Stimulated activated CD4-positive, alpha-beta T cell treated with anti-CD3 and anti-CD28 coated beads, Interleukin-4, amount 100 ng/mL, for 24 hours (primary cell): ENCODE results near the gene NYNRIN.

Experiments
- DNase-seq: peaks from one replicate; pipeline ENCODE4 v3.0.0-alpha.2; 2020

NYNRIN gene

DNA sequence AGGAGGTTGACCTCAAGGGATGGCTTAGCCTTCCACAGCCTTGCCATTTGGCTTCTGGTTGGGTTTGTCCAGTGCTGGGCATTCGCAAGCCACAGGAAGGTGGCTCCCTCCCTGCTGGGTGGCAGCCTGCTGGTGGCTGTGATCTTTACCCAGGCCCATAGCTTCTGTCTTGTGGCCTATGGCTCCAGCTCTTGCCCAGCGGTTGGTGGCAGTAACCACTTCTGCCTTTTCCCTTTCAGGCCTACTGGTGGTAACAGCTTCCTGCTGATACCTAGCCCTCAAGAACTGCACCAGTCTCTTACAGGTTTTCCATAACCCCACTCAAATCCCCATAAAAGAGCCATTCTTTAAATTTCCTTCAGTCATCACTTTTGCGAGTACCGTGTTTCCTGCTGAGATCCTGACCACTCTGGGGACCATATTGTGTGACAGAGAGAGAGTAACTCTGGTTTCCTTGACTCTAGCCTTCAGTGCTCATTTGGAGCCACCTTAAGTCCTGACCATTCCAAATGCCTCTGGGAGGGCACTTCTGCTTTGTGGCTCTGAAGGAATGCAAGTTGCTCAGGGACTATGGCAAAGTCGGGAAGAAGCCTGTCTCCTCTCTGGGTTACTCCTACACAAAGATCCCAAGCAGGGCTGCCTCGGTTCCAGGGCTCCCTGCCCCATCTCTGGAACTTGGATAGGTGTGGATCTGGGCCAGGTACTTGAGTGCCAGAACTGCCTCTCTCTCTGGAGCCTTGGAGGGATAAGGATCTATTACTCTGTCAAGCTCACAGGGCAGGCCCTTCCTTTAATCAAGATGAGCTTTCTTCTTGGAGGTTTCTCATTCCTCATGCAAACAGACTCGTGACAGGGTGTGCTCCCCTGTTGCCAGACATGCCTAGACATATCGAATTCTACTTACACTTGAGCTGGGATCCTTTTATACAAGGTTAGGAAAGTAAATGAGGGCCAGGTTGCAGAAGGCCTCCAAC, 2.9 kb upstream of the NYNRIN start:
- DNase-seq: no peak

DNA sequence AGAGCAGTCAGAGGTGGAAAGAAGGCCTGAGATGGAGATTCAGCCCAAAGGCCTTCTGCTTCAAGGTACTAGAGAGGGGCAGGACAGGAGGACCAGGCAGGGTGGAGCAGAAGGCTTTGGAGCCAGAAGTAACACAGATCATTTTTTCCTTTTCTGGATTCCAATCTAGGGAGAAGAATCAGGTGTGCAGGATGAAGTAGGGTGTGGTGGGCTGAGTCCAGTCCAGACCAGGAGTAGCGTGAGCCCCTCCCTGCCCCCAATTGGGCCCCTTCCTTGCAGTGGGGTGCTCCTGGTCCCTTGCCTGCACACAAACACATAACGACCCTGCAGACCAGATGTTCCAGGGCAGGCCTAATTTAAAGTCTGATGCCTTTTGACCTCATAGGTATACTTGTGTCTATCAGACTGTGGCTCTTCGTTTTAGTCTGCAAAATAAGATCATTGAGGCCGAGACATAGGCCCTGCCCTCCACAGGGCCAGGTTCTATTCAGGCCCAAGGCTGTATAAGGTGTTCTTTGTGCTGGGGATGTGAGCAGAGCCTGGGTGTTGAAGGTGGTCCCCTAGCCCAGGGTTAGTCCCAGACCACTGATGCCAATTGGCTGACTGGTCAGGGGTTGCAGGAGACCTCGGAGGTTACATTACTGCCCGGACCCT, 1.0 kb upstream of the NYNRIN start:
- DNase-seq: no peak

DNA sequence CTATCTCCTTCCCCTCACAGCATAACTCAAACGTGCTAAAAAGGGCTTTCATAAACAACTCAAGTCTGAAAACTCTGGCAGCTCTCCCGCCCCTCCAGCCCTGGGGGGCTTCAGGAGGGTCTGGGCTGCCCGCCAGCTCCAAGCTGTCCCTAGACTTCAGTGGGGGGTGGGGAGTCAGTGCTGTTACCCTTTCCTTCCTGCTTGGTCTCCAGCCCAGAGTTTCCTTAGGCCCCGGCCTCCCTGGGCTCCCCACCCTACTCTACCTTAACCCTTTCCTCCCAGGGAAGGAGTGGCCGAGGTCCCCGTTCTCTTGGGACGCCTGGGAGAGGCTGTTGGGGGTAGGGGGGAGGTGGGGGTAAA, 530 bp upstream of the NYNRIN start:
- DNase-seq: no peak

DNA sequence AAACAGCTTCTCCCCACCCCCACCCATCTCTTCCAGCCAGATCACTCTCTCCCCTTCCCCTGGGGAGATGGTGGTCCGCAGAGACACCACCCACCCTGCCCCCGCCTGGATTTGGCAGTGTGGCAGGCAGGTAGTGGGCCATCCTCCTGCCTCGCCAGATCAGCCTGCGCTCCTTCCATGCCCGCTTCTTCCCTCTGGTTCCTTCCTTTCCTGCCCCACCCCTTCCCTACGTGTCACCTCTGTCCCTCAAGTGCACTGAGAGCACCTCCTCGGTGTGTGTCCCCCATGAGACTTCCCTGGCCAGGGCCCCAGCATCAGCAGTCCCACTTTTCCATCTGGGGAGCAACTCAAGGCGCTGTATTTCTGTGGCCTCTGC, 632 bp downstream of the NYNRIN start:
- DNase-seq: no peak

DNA sequence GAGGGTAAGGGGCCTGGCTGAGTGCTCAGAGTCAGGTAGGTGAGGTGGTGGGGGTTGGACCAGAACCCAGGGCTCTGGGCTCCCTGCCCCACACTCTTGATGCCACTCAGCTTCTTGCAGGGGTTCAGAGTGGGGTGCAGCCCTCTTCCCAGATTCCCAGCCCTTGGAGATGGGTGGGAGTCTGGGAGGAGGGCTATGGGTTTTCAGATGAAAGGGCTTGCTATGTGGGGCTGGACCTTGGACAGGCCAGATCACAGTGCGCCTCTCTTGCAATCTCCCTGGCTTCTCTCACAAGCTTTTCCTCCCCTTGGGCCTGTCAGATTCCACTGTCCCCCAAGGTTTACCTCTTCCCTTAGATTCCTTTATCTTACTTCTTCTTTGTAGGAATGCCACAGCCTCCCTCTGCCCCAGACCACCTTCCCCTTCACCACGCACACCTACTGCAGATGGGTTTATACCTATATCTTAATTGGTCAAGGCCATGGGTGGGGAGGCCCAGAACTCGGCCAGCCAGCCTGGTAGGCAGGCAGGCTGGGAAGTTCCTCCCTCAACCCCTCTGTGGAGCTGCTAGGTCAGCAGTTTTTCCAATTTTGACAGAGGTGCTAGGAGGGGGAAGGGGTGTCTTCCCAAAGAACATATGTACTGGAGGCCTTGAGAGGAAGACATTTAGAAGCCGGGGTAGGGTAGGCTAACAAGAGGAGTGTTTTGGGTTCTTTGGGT, 1.4 kb downstream of the NYNRIN start:
- no peak for DNase-seq

DNA sequence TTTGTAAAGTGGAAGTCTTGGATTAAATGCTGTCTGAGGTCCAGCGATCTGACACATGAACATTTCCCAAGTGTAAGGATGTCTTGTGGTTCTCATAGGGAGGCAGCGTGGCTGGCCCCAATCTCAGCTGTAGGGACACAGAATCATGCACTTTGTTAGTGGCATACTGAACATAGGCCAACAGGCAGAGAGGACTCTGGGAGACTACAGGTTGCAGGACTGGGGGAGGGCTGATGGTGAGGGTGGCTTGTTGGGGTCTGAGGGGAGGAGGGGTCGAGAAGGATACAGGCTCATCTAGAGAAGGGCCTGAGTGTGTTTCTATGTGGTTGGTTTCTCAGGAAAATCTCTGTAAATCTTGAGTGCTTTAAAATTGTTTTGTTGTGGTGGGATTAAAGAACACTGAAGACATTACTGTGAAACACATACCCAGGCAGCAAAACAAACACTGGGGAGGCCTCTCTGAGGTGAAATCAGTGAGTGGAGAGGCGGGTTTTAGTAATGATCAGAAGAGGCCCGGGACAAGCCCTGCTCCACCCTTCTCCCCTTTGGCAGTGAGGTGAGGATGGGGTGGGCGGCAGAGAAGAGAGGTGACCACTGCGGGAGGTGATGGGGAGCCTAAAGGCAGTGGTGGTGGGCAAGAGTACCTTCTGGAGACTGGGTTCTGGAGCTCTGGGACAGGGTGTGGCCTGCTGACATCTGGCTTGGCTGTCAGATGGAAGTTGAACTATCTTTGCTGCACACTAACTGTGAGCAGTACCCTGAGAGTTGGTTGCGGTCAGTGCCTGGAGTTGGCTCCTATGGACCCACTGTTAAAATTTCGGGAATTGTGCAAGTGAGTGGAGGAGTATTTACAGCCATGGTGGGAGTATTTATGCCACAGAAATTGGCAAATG, 3.3 kb downstream of the NYNRIN start:
- DNase-seq: no peak

DNA sequence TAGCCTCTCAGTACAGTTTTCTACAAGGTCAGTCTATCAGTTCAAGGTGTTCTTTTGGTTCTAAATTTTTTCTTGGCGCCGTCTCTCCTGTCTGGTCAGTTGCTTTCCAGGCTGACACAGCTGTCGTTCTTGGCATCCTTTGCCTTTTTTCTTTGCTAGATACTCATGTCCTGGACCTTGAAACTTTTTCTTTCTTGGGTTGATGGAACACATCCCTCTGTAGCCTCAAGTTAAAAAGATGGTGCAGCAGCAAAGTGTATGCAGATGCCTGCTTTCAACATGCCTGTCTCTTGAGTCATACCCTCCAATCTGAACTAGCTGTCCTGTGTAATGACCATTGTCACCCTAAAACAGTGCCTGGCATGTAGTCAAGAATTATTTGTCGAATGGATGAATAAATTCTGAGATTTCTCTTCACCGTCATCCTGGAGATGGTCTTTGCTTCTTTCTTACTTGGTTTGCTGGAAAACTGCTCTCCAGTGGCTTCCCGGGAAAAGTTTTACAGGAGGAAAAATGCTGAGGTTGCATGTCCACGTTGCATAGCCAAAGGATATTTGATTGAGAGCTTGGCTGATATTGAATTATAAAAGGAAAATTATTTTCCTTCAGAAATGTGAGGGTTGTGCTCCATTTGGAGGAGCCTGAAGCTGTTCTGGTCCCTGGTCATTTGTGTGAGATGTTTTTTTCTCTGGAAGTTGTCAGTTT, 4.6 kb downstream of the NYNRIN start:
- DNase-seq: no peak

DNA sequence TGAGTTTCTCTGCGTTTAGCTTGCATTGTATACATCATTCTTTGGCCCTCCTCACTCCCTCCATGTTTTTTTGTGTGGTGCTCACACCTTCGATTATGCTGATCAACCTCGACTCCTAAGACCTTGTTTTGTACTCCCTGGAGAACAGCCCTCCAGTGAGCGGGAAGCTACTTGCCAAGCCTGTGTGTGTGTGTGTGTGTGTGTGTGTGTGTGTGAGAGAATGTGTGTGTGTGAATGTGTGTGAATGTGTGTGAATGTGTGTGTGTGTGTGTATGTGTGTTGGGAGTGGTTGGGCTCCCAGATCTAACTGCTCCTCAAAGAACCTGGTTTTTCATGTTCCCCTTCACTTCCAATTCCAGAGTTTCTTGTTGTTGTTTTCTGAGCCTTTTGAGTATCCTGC, 6.0 kb downstream of the NYNRIN start:
- DNase-seq: no peak

DNA sequence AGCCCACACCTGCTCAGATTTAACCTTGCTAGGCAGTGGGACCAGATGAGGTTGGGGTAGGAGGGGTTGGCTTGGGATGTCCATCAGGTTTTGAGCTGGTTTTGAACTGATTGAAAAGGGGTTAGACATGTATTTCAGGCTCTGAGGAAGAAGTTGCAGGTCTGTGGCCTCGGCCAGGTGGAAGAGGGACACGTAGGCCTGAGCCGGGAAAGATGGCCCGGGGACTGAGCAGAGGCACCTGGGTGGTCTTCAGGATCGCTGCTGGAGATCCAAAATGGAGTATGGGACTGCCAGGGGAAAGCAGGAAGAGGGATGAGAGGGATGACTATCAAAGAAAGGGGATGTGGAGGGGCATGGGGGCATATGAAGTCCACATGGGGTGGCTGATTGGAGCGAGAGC, 7.6 kb downstream of the NYNRIN start:
- no peak for DNase-seq

DNA sequence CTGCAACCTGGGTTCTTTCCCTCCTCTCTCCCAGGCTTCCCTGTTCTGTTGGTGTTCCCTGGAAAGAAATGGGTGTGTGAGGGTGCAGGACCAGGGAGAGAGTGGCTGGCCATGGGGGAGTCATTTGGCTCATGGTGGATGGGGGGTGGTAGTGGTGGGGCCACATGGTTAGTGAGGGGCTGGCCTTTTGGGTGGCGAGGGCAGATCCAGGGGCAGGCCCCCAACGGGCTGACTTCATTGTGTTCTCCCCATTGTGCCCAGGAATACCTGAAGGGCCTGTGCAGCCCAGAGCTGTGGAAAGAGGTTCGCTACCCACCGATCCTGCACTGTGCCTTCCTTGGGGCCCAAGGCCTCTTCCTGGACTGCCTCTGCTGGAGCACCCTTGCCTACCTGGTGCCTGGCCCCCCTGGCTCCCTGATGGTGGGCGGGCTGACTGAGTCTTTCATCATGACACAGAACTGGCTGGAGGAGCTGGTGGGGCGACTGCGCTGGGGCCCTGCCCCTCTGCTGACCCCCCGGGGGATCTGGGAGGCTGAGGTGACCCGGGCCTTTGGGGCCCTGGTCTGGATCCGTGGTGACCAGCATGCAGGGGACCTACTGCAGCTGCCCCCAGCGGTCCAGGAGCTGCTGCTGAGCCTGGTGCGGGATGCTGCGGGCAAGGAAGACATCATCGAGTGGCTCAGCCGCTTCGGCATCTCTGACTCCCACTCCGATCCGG, 9.0 kb downstream of the NYNRIN start:
- DNase-seq: no peak

DNA sequence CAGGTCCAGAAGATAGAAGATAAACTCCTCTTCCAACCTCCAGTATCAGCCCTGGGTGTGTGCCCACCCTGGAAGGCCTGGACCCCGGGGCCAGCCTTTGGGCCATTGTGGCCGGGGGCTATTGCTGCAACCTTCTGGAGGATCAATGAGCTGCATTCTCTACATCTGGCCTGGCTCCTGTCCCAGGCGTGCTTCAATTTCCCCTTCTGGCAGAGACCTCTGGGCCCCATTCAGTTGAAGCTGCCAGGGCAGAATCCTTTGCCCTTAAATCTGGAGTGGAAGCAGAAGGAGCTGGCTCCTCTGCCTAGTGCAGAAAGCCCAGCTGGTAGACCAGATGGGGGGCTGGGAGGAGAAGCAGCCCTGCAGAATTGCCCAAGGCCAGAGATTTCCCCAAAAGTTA, 10.0 kb downstream of the NYNRIN start:
- no peak for DNase-seq

DNA sequence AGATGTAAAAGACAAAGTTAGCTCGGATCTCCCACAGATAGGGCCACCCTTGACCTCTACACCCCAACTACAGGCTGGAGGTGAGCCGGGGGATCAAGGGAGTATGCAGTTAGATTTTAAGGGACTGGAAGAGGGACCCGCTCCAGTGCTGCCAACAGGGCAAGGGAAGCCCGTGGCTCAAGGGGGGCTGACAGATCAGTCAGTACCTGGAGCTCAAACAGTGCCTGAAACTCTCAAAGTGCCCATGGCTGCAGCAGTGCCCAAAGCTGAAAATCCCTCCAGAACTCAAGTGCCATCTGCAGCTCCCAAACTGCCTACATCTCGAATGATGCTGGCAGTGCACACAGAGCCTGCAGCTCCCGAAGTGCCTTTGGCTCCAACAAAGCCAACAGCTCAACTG, 10.4 kb downstream of the NYNRIN start:
- no peak for DNase-seq

DNA sequence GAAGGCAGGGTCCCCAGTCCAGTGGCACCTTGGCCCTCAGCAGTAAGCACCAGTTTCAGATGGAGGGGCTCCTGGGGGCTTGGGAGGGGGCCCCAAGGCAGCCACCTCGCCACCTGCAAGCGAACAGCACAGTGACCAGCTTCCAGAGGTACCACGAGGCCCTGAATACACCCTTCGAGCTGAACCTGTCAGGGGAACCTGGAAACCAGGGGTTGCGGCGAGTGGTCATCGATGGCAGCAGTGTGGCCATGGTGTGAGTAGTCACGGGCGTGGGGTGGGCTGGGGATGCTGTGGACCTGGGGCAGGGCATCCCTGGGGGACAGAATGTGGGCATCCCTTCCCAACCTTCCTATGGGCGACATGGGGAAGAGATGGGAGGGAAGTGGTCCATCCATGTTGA, 11.2 kb downstream of the NYNRIN start:
- no peak for DNase-seq

DNA sequence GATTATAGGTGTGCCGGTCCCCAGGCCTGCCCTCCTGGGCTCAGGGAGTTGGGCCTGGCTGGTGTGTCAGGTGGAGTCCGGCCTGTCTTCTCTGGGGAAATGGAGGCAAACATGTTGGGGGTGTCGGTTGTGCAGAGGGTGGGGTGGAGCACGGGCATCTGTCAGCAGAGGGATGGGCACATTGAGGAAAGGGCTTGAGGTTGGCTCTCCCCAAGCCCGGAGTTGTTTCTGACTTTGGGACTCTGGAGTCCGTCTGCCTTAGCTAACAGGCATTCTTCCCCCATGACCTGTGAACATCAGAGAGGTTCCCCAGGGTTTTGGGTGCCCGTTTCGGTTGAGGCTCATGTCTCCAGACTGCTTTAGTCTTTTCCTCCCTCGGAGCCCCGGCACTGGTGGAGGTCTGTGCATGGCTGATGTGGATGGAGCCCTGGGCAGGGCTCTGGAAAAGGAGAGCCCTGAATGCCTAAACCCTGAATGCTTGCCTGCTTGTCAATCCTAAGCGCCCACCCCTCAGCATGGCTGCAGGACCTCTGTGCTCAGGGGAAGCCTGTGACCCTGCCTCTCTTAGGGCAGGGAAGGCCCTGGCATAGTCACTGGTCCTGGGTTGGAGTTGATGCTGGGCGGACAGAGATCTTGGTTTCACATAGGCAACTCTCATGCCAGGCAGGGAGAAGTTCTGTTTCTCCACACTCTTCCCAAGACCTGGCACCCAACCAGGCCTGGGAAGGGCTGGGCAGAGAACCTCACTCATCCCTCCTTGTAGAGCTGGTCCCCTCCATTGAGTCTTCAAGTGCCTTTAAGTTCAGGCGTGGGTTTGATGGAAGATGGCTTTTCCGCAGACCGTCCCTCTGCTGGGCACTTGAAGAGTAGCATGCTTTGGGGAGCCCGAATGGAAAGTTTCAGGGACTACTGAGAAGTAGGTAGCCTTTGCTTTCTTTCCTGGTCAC, 12.9 kb downstream of the NYNRIN start:
- DNase-seq: peak; percentile 27

DNA sequence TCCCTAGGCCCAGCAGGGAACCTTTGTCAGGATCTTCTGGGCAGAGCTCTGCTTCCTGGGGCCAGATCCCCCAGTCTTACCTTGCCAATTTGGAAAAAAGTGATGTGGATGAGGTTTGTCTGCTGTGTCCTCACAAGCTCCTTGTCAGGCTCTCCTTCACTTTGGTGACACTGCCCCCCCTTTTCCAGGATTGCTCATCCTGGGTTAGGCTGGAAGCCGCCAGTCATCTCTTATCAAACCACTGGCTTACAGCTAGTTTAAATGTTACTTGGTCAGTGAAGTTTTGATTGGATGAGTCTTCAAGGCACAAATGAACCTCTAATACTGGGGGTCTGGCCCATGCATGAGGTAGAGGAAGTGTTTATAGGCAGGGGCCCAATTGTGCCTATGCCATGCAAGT, 15.3 kb downstream of the NYNRIN start:
- DNase-seq: no peak

DNA sequence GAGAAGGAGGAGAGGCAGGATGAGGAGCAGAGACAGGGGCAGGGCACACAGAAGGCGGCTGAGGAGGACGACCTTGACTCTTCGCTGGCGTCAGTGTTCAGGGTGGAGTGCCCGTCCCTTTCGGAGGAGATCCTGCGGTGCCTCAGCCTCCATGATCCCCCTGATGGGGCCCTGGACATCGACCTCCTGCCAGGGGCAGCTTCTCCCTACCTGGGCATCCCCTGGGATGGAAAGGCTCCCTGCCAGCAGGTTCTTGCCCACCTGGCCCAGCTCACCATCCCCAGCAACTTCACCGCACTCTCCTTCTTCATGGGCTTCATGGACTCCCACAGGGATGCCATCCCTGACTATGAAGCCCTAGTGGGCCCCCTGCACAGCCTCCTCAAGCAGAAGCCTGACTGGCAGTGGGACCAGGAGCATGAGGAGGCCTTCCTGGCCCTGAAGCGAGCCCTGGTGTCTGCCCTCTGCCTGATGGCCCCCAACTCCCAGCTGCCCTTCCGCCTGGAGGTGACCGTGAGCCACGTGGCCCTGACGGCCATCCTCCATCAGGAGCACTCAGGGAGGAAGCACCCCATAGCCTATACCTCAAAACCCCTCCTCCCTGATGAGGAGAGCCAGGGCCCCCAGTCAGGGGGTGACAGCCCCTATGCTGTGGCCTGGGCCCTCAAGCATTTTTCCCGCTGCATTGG, 16.1 kb downstream of the NYNRIN start:
- DNase-seq: no peak

DNA sequence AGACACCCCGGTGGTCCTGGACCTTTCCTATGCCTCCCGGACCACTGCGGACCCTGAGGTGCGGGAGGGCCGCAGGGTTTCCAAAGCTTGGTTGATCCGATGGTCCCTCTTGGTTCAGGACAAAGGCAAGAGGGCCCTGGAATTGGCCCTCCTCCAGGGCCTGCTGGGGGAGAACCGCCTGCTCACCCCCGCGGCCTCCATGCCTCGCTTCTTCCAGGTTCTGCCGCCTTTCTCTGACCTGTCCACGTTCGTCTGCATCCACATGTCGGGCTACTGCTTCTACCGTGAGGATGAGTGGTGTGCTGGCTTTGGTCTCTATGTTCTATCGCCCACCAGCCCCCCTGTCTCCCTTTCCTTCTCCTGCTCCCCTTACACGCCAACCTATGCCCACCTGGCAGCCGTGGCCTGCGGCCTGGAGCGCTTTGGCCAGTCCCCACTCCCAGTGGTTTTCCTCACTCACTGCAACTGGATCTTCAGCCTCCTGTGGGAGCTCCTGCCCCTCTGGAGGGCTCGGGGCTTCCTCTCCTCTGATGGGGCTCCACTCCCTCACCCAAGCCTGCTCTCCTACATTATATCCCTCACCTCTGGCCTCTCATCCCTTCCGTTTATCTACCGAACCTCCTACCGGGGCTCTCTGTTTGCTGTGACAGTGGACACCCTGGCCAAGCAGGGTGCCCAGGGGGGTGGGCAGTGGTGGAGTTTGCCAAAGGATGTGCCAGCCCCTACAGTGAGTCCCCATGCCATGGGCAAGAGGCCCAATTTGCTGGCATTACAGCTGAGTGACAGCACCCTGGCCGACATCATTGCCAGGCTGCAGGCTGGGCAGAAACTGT, 16.8 kb downstream of the NYNRIN start:
- DNase-seq: no peak

DNA sequence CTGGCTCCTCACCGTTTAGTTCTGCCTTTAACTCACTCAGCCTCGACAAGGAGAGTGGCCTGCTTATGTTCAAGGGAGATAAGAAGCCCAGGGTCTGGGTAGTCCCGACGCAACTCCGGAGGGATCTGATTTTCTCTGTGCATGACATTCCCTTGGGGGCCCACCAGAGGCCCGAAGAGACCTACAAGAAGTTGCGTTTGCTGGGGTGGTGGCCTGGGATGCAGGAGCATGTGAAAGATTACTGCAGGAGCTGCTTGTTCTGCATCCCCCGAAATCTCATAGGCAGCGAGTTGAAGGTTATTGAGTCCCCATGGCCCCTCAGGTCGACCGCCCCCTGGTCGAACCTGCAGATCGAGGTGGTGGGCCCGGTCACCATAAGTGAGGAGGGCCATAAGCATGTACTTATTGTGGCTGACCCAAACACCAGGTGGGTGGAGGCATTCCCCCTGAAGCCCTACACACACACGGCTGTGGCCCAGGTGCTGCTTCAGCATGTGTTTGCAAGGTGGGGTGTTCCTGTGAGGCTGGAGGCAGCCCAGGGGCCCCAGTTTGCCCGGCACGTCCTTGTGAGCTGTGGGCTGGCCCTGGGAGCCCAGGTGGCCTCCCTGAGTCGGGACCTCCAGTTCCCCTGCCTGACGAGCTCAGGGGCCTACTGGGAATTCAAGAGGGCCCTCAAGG, 17.6 kb downstream of the NYNRIN start:
- DNase-seq: no peak
